Ovary (tissue), 3 donors: ENCODE data around the gene CRTC1.

Experiments
- CTCF ChIP-seq, 3 donors: fragments of 450-650 bp in 2 of 3; fragments of 200-600 bp in 1 of 3; IDR thresholded peaks; one replicate each; pipeline versions ENCODE4 v1.5.1 to v1.8.0; 2016 to 2022; ENCODE audit warnings: antibody characterized with exemption in 3 of 3, mild to moderate bottlenecking in 1 of 3
- POLR2A ChIP-seq: fragments of 450-650 bp; IDR thresholded peaks from one replicate; pipeline ENCODE4 v1.6.1; 2017; ENCODE audit warnings: antibody characterized with exemption, mild to moderate bottlenecking, moderate library complexity
- donor health status: DM: no; HTN: no; CAD: no.

GRCh38 chr19:18736415-18737336, 53.2 kb downstream of the CRTC1 start:
- TF ChIP-seq CTCF (IDR thresholded peaks at IDR 0.05) (no peak), POLR2A (no peak)
